Body of pancreas (tissue), 4 donors: ENCODE data around the gene PTPRS.

Experiments used
- POLR2A ChIP-seq, 3 donors: fragments of 450-650 bp; IDR thresholded peaks; one replicate each; pipeline ENCODE4 v1.6.1; 2016; ENCODE audit warnings: antibody characterized with exemption in 3 of 3, mild to moderate bottlenecking in 2 of 3
- TF ChIP-seq, protein P1 (sequence below), 7 experiments: fragments of 450-650 bp in 4 of 7; fragments of 200-600 bp in 3 of 7; sonication (generic) in 3 of 7; IDR thresholded peaks; one replicate each; pipeline ENCODE4 v1.5.1; 2016 to 2019; ENCODE audit warnings: antibody characterized with exemption in 7 of 7

DNA sequence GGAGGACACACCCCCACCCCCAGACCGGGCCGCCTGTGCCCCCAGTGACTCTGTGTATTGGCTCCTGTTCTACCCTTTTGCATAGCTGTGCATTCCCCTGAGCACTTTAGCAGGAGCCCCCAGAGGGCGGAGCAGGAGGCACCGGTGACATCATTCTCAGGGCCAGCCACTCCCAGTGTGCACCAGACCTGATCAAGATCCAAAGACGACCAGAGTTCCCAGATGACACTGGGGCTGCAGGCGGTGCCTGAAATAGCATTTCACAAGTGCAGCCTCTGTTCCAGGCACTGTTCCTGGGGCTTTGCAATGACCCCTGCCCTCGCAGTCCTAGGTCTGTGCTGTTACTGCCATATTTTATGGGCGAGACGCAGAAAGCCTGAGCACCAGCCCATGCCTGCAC, 14.5 kb upstream of the PTPRS start:
- TF ChIP-seq, protein P1, sequence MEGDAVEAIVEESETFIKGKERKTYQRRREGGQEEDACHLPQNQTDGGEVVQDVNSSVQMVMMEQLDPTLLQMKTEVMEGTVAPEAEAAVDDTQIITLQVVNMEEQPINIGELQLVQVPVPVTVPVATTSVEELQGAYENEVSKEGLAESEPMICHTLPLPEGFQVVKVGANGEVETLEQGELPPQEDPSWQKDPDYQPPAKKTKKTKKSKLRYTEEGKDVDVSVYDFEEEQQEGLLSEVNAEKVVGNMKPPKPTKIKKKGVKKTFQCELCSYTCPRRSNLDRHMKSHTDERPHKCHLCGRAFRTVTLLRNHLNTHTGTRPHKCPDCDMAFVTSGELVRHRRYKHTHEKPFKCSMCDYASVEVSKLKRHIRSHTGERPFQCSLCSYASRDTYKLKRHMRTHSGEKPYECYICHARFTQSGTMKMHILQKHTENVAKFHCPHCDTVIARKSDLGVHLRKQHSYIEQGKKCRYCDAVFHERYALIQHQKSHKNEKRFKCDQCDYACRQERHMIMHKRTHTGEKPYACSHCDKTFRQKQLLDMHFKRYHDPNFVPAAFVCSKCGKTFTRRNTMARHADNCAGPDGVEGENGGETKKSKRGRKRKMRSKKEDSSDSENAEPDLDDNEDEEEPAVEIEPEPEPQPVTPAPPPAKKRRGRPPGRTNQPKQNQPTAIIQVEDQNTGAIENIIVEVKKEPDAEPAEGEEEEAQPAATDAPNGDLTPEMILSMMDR (IDR thresholded peaks at IDR 0.05) = no peak
- no peak for TF ChIP-seq POLR2A (IDR thresholded peaks at IDR 0.05)
